IMR-90 (cell line): Measurements from ENCODE around the gene ARF1. TPM values are rescaled to one million over a fixed set of nuclear protein-coding genes. Genes with fewer than 3 reads are reported as not detected.

ENCODE experiments used
- ATAC-seq: fragments of 200-7000 bp; cut with Tn5 transposase; 2 replicates; pipeline ENCODE4 v1.9.1; 2020; ENCODE audit warnings: low read depth, mild to moderate bottlenecking, moderate library complexity
- BruUV-seq: library from RNA; stranded (reverse); fragments of 400-500 nt; replicated peaks from 2 replicates; lab custom pipeline; 2021; lab: Mats Ljungman, UMichigan
- CTCF ChIA-PET: fragments of 300-600 bp; formaldehyde crosslinking; extraction: SDS; loops from one replicate; lab custom pipeline; 2021; ENCODE audit warnings: antibody characterized with exemption; lab: Yijun Ruan, JAX
- POLR2A ChIA-PET: fragments of 300-600 bp; sonication (Branson Sonifier 250); formaldehyde crosslinking; loops from one replicate; lab custom pipeline; 2022; ENCODE audit warnings: antibody characterized with exemption; ENCODE audit not compliant: unreplicated experiment; lab: Charles Lee
- DNase-seq: peaks from one replicate; pipeline ENCODE4 v3.0.0; 2013
- H2AFZ ChIP-seq: replicated peaks from 2 replicates; pipeline ENCODE3; 2013; ENCODE audit warnings: low read length, mild to moderate bottlenecking; ENCODE audit not compliant: poor library complexity
- H2AK5ac ChIP-seq: 2 replicates; pipeline ENCODE4 v1.6.1; 2013; ENCODE audit warnings: low read depth, low read length, inconsistent platforms
- H2AK9ac ChIP-seq: replicated peaks from 2 replicates; pipeline ENCODE3; 2013; ENCODE audit warnings: mild to moderate bottlenecking, low read depth, low read length, moderate library complexity; ENCODE audit not compliant: poor library complexity
- H2BK120ac ChIP-seq: 2 replicates; pipeline ENCODE4 v1.6.1; 2013; ENCODE audit warnings: low read depth, low read length, inconsistent platforms
- H2BK15ac ChIP-seq: 3 replicates; pipeline ENCODE4 v1.6.1; 2013; ENCODE audit warnings: low read depth, low read length, inconsistent platforms
- H2BK20ac ChIP-seq: 2 replicates; pipeline ENCODE4 v1.6.1; 2013; ENCODE audit warnings: low read depth, mild to moderate bottlenecking, inconsistent platforms, low read length, moderate library complexity
- H2BK5ac ChIP-seq: 2 replicates; pipeline ENCODE4 v1.6.1; 2013; ENCODE audit warnings: mild to moderate bottlenecking, low read depth, low read length, inconsistent platforms; ENCODE audit not compliant: poor library complexity, severe bottlenecking
- H3K14ac ChIP-seq: replicated peaks from 2 replicates; pipeline ENCODE4 v1.6.1; 2013; ENCODE audit warnings: low read depth, low read length, inconsistent platforms
- H3K18ac ChIP-seq: 2 replicates; pipeline ENCODE4 v1.6.1; 2013; ENCODE audit warnings: low read depth, low read length, control low read depth
- H3K23ac ChIP-seq: 2 replicates; pipeline ENCODE4 v1.6.1; 2013; ENCODE audit warnings: low read depth, low read length, inconsistent platforms
- H3K27ac ChIP-seq: 2 replicates; pipeline ENCODE4 v1.5.1; 2013; ENCODE audit warnings: mild to moderate bottlenecking, control low read depth, low read length; ENCODE audit not compliant: insufficient read depth
- H3K27me3 ChIP-seq: 2 replicates; pipeline ENCODE4 v1.6.1; 2013; ENCODE audit warnings: low read length; ENCODE audit not compliant: control insufficient read depth, insufficient read depth
- H3K36me3 ChIP-seq: 2 replicates; pipeline ENCODE4 v1.6.1; 2013; ENCODE audit warnings: low read length, mixed read lengths; ENCODE audit not compliant: control insufficient read depth, insufficient read depth
- H3K4ac ChIP-seq: 2 replicates; pipeline ENCODE4 v1.6.1; 2013; ENCODE audit warnings: low read depth, low read length, inconsistent platforms
- H3K4me1 ChIP-seq: 2 replicates; pipeline ENCODE4 v1.6.1; 2013; ENCODE audit warnings: low read length, mixed read lengths; ENCODE audit not compliant: control insufficient read depth, insufficient read depth
- H3K4me2 ChIP-seq: 2 replicates; pipeline ENCODE4 v1.6.1; 2013; ENCODE audit warnings: low read depth, mild to moderate bottlenecking, control low read depth, low read length, moderate library complexity
- H3K4me3 ChIP-seq: 2 replicates; pipeline ENCODE4 v1.5.1; 2013; ENCODE audit warnings: low read depth, mild to moderate bottlenecking, control low read depth, low read length, moderate library complexity; ENCODE audit not compliant: insufficient read depth
- H3K56ac ChIP-seq: 2 replicates; pipeline ENCODE4 v1.6.1; 2013; ENCODE audit warnings: low read length, inconsistent platforms; ENCODE audit not compliant: insufficient read depth; ENCODE audit errors: extremely low read depth
- H3K79me1 ChIP-seq, 2 experiments: 2 replicates each; pipeline ENCODE4 v1.6.1; 2013; ENCODE audit warnings: low read length in 2 of 2, inconsistent platforms in 1 of 2, low read depth in 1 of 2
- H3K9ac ChIP-seq: 2 replicates; pipeline ENCODE4 v1.6.1; 2013; ENCODE audit warnings: low read depth, low read length, control low read depth
- H3K9me1 ChIP-seq: 2 replicates; pipeline ENCODE4 v1.6.1; 2013; ENCODE audit warnings: low read length, inconsistent platforms; ENCODE audit not compliant: insufficient read depth
- H3K9me3 ChIP-seq: 2 replicates; pipeline ENCODE4 v1.6.1; 2013; ENCODE audit warnings: low read length; ENCODE audit not compliant: control insufficient read depth, insufficient read depth
- H4K20me1 ChIP-seq: 2 replicates; pipeline ENCODE4 v1.6.1; 2013; ENCODE audit warnings: low read length, inconsistent platforms; ENCODE audit not compliant: insufficient read depth
- H4K5ac ChIP-seq: 2 replicates; pipeline ENCODE4 v1.6.1; 2013; ENCODE audit warnings: mild to moderate bottlenecking, low read depth, low read length, control low read depth
- H4K8ac ChIP-seq, 2 experiments: 2 replicates each; pipeline ENCODE4 v1.6.1; 2013; ENCODE audit warnings: low read depth in 2 of 2, low read length in 2 of 2, control low read depth in 1 of 2, inconsistent platforms in 1 of 2
- H4K91ac ChIP-seq: 2 replicates; pipeline ENCODE4 v1.6.1; 2013; ENCODE audit warnings: low read depth, low read length, inconsistent platforms; ENCODE audit not compliant: insufficient read depth
- MAZ ChIP-seq: IDR thresholded peaks from 2 replicates; pipeline ENCODE4 v1.6.1; 2012; ENCODE audit warnings: low read depth, mild to moderate bottlenecking, low read length, improper control_type of control experiment, moderate library complexity, borderline replicate concordance
- RFX5 ChIP-seq: IDR thresholded peaks from 2 replicates; pipeline ENCODE4 v1.8.0; 2012; ENCODE audit warnings: low read depth, mild to moderate bottlenecking, low read length, moderate library complexity
- WGBS, 2 experiments: methylation state at CpG; one replicate each; pipeline versions ENCODE4 v1.1.5 to v1.1.7; 2013; ENCODE audit warnings: missing lambda C conversion rate in 2 of 2; ENCODE audit not compliant: insufficient read length in 1 of 2; ENCODE audit errors: extremely low coverage in 2 of 2; 5-methylcytosine and 5-hydroxymethylcytosine counted together
- dilution Hi-C: fragments of 300-500 bp; cut with HindIII; formaldehyde crosslinking; loops from one replicate; pipeline ENCODE4 v1.14.3; 2018; ENCODE audit warnings: low sequenced_read_pairs; ENCODE audit not compliant: unreplicated experiment
- in situ Hi-C: fragments of 300-500 bp; cut with MboI; formaldehyde crosslinking; loops from 3 replicates; pipeline ENCODE4 v1.14.3; 2019; ENCODE audit warnings: low sequenced_read_pairs, inconsistent platforms, mixed read lengths
- intact Hi-C: fragments of 100-400 bp; cut with micrococcal nuclease; formaldehyde crosslinking; loops from 2 replicates; pipeline ENCODE4 v1.10.0; 2022
- polyA plus RNA-seq, 3 experiments: library from polyadenylated mRNA; depleted of rRNA; stranded (reverse); fragments of >200 nt; gene quantifications; 2 replicates each; pipeline ENCODE4 v1.2.3, GENCODE V29; 2012; ENCODE audit warnings: low replicate concordance in 1 of 3
- total RNA-seq: library from RNA; depleted of rRNA; stranded (reverse); fragments of >200 nt; gene quantifications from 2 replicates; pipeline ENCODE4 v1.2.3, GENCODE V29; 2012

Gene ARF1
- total and polyA plus RNA-seq, 2 of the 4 experiments (the other 2 are of a cell fraction): 330 to 1,100 TPM

DNA sequence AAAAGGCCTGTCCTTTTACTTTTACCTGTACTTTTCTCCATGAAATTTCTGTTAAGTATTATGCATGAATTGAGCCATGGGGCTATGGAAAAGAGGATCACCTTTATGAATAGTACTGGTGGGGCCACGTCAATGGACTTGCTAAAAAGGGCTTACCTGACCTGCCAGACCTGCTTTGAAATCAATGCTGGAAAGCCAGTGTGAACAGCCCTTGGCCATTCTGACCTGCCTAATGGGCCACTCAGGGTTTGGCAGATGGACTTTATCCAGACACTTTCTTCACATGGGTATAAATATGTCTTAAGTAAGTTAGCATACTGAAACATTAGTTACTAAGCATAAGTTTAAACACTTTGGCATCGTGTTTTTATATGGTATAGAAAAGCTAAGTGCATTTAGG, 49.3 kb downstream of the ARF1 start:
- Histone ChIP-seq H3K9ac (no peak overlapping the region), H4K91ac (no peak overlapping the region), H3K56ac (no peak overlapping the region), H3K27me3 (peaks cover 21% of the 10 kb centered on the region), H3K4me1 (no peaks in the 10 kb centered on the region), H3K36me3 (no peaks in the 10 kb centered on the region), H3K27ac (no peak overlapping the region), H3K14ac (no peak overlapping the region), H3K9me3 (no peaks in the 10 kb centered on the region), H2AK5ac (no peak overlapping the region), H3K4me3 (no peak overlapping the region), H2AFZ (no peak overlapping the region), H4K8ac (no peak overlapping the region), H4K20me1 (no peaks in the 10 kb centered on the region), H4K5ac (no peak overlapping the region), H2BK20ac (no peak overlapping the region), H2BK5ac (no peak overlapping the region), H3K9me1 (no peaks in the 10 kb centered on the region), H2AK9ac (no peak overlapping the region), H3K4me2 (no peak overlapping the region), H3K23ac (no peak overlapping the region), H2BK15ac (no peak overlapping the region), H2BK120ac (no peak overlapping the region), H3K4ac (no peak overlapping the region), H3K18ac (no peak overlapping the region), H3K79me1 (no peaks in the 10 kb centered on the region)
- dilution Hi-C loops: no loop called here
- CTCF ChIA-PET: interaction anchor here (1.0 to 1.1 kb wide), 2 partner anchors 9 to 35 kb away, joined by 3 read pairs; no protein-coding TSS in a partner anchor
- WGBS, 2 experiments: 60% methylated on average over 1 of the region's 2 CpGs; no CpG with 5 or more reads in 1 of the 2 experiments
- intact Hi-C loops: loop anchor here (1.0 to 10.0 kb wide), 5 partner anchors 143 to 384 kb away; a partner anchor contains a TSS
- TF ChIP-seq RFX5 (no peak), MAZ (no peak)
- no TSS peak for BruUV-seq
- DNase-seq (no peak), ATAC-seq (no peak)
- in situ Hi-C loops: loop anchor here (10.0 kb wide), 1 partner anchor 373 kb away; no protein-coding TSS in a partner anchor
- POLR2A ChIA-PET: no interaction called here
